HepG2 (cell line): ENCODE results near the gene PPP1R12B. TPM values are rescaled to one million over a fixed set of nuclear protein-coding genes. Genes with fewer than 3 reads are reported as not detected.

Source experiments
- ISL2 ChIP-seq: sonication (generic); formaldehyde crosslinking; IDR thresholded peaks from 2 replicates; pipeline ENCODE4 v1.5.0; 2020; ENCODE audit warnings: missing genetic modification reagents
- KLF12 ChIP-seq: sonication (generic); formaldehyde crosslinking; IDR thresholded peaks from 2 replicates; pipeline ENCODE4 v1.4.0; 2020; ENCODE audit warnings: missing genetic modification reagents, borderline replicate concordance
- MEIS1 ChIP-seq: sonication (generic); formaldehyde crosslinking; IDR thresholded peaks from 2 replicates; pipeline ENCODE4 v1.9.0; 2021; ENCODE audit warnings: mild to moderate bottlenecking, missing genetic modification reagents, moderate library complexity, borderline replicate concordance
- NFE2L2 ChIP-seq: fragments of 150-350 bp; IDR thresholded peaks from 2 replicates; pipeline ENCODE4 v1.6.1; 2014; ENCODE audit warnings: low read length
- RXRA ChIP-seq: sonication (generic); formaldehyde crosslinking; IDR thresholded peaks from 2 replicates; pipeline ENCODE4 v1.5.1; 2020; ENCODE audit warnings: missing genetic modification reagents
- SOX5 ChIP-seq: IDR thresholded peaks from 2 replicates; pipeline ENCODE4 v1.6.1; 2016; ENCODE audit warnings: borderline replicate concordance
- ZNF431 ChIP-seq: sonication (generic); formaldehyde crosslinking; IDR thresholded peaks from 2 replicates; pipeline ENCODE4 v1.9.0; 2022; ENCODE audit warnings: missing genetic modification reagents, low read depth, mild to moderate bottlenecking, borderline replicate concordance
- polyA plus RNA-seq, 8 experiments: library from polyadenylated mRNA; depleted of rRNA in 3 of 8; stranded (reverse) in 7 of 8; unstranded in 1 of 8; fragments of >200 nt; fragmentation: Illumina TruSeq in 4 of 8; extraction: Trizol in 4 of 8; gene quantifications; 2 replicates each; pipeline versions ENCODE4 v1.2.1 to v1.2.3, GENCODE V29; 2011 to 2016; ENCODE audit warnings: low read depth in 4 of 8, missing spikeins in 1 of 8, mixed read lengths in 1 of 8; ENCODE audit not compliant: insufficient read depth in 1 of 8
- total RNA-seq, 5 experiments: library from RNA; depleted of rRNA; stranded (reverse); fragments of >200 nt; fragmentation: Illumina TruSeq; extraction: Trizol; gene quantifications; 2 replicates each; pipeline ENCODE4 v1.2.3, GENCODE V29; 2016; ENCODE audit warnings: low read depth in 1 of 5
- TF ChIP-seq, protein P1 (sequence below): sonication (generic); formaldehyde crosslinking; IDR thresholded peaks from one replicate; pipeline ENCODE4 v1.5.1; 2020; ENCODE audit warnings: mild to moderate bottlenecking, missing genetic modification reagents; ENCODE audit errors: not compliant biosample characterization
- TF ChIP-seq, protein P2 (sequence below): sonication (generic); formaldehyde crosslinking; IDR thresholded peaks from 2 replicates; pipeline ENCODE4 v1.8.1; 2023; ENCODE audit warnings: missing genetic modification reagents, mild to moderate bottlenecking, borderline replicate concordance
- TF ChIP-seq, protein P3 (sequence below): sonication (generic); formaldehyde crosslinking; IDR thresholded peaks from 2 replicates; pipeline ENCODE4 v1.4.0; 2020; ENCODE audit warnings: missing genetic modification reagents, borderline replicate concordance
- TF ChIP-seq, protein P4 (sequence below): sonication (generic); formaldehyde crosslinking; conservative IDR thresholded peaks from 2 replicates; pipeline ENCODE4 v1.4.0; 2020; ENCODE audit warnings: missing genetic modification reagents
- TF ChIP-seq, protein P5 (sequence below): sonication (generic); formaldehyde crosslinking; IDR thresholded peaks from 2 replicates; pipeline ENCODE4 v1.4.0; 2020; ENCODE audit warnings: missing genetic modification reagents

PPP1R12B gene
- total and polyA plus RNA-seq, 2 of the 13 experiments (the other 11 are each of a cell fraction or from before 2014, with no cell fraction given), result 12.0 to 13.6 TPM

DNA sequence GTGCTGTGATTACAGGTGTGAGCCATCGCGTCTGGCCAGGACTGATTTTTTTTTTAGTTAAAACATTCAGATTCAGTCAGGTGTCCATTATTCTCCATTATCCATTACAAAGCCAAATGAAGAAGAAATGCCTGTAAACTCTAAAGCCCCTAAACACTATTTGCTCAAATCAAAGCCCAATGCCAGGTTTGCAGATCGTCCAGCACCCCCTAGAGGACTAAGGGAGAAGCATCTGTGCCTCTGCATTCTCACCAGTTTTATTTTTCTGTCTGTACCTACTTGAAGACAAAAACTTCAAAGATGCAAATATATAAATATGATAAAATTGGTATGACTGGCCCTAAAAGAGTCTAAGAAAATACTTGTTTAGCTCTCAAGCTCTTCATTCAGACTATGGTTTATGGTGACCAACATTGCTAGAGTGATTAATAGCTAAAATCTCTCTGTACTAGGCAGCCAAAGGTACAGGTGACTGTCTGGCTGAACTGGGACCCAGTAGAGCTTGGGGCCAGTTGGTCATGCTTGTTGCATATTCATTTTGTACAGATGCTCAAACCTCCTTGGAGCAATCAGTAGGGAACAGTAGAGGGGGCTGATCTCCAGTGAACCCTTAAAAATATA lies 223.3 kb downstream of the PPP1R12B start (continued):
- TF ChIP-seq, protein P1, sequence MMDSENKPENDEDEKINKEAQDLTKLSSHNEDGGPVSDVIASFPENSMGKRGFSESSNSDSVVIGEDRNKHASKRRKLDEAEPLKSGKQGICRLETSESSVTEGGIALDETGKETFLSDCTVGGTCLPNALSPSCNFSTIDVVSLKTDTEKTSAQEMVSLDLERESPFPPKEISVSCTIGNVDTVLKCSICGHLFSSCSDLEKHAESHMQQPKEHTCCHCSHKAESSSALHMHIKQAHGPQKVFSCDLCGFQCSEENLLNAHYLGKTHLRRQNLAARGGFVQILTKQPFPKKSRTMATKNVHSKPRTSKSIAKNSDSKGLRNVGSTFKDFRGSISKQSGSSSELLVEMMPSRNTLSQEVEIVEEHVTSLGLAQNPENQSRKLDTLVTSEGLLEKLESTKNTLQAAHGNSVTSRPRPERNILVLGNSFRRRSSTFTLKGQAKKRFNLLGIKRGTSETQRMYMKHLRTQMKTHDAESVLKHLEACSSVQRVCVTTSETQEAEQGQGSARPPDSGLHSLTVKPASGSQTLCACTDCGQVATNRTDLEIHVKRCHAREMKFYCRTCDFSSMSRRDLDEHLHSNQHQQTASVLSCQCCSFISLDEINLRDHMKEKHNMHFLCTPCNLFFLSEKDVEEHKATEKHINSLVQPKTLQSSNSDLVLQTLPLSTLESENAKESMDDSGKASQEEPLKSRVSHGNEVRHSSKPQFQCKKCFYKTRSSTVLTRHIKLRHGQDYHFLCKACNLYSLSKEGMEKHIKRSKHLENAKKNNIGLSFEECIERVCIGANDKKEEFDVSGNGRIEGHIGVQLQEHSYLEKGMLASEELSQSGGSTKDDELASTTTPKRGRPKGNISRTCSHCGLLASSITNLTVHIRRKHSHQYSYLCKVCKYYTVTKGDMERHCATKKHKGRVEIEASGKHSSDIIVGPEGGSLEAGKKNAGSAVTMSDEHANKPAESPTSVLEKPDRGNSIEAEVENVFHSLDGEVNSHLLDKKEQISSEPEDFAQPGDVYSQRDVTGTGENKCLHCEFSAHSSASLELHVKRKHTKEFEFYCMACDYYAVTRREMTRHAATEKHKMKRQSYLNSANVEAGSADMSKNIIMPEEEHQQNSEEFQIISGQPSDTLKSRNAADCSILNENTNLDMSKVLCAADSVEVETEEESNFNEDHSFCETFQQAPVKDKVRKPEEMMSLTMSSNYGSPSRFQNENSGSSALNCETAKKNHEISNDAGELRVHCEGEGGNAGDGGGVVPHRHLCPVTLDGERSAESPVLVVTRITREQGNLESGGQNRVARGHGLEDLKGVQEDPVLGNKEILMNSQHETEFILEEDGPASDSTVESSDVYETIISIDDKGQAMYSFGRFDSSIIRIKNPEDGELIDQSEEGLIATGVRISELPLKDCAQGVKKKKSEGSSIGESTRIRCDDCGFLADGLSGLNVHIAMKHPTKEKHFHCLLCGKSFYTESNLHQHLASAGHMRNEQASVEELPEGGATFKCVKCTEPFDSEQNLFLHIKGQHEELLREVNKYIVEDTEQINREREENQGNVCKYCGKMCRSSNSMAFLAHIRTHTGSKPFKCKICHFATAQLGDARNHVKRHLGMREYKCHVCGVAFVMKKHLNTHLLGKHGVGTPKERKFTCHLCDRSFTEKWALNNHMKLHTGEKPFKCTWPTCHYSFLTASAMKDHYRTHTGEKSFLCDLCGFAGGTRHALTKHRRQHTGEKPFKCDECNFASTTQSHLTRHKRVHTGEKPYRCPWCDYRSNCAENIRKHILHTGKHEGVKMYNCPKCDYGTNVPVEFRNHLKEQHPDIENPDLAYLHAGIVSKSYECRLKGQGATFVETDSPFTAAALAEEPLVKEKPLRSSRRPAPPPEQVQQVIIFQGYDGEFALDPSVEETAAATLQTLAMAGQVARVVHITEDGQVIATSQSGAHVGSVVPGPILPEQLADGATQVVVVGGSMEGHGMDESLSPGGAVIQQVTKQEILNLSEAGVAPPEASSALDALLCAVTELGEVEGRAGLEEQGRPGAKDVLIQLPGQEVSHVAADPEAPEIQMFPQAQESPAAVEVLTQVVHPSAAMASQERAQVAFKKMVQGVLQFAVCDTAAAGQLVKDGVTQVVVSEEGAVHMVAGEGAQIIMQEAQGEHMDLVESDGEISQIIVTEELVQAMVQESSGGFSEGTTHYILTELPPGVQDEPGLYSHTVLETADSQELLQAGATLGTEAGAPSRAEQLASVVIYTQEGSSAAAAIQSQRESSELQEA, result no peak
- TF ChIP-seq ISL2 (CRISPR knock-in tag), result no peak
- TF ChIP-seq, protein P2, sequence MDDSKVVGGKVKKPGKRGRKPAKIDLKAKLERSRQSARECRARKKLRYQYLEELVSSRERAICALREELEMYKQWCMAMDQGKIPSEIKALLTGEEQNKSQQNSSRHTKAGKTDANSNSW (CRISPR knock-in tag), result no peak
- TF ChIP-seq, protein P3, sequence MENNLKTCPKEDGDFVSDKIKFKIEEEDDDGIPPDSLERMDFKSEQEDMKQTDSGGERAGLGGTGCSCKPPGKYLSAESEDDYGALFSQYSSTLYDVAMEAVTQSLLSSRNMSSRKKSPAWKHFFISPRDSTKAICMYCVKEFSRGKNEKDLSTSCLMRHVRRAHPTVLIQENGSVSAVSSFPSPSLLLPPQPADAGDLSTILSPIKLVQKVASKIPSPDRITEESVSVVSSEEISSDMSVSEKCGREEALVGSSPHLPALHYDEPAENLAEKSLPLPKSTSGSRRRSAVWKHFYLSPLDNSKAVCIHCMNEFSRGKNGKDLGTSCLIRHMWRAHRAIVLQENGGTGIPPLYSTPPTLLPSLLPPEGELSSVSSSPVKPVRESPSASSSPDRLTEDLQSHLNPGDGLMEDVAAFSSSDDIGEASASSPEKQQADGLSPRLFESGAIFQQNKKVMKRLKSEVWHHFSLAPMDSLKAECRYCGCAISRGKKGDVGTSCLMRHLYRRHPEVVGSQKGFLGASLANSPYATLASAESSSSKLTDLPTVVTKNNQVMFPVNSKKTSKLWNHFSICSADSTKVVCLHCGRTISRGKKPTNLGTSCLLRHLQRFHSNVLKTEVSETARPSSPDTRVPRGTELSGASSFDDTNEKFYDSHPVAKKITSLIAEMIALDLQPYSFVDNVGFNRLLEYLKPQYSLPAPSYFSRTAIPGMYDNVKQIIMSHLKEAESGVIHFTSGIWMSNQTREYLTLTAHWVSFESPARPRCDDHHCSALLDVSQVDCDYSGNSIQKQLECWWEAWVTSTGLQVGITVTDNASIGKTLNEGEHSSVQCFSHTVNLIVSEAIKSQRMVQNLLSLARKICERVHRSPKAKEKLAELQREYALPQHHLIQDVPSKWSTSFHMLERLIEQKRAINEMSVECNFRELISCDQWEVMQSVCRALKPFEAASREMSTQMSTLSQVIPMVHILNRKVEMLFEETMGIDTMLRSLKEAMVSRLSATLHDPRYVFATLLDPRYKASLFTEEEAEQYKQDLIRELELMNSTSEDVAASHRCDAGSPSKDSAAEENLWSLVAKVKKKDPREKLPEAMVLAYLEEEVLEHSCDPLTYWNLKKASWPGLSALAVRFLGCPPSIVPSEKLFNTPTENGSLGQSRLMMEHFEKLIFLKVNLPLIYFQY (CRISPR knock-in tag), result no peak
- TF ChIP-seq KLF12 (CRISPR knock-in tag), result no peak
- no peak for TF ChIP-seq MEIS1 (CRISPR knock-in tag)
- no peak for TF ChIP-seq ZNF431 (CRISPR knock-in tag)
- TF ChIP-seq, protein P4, sequence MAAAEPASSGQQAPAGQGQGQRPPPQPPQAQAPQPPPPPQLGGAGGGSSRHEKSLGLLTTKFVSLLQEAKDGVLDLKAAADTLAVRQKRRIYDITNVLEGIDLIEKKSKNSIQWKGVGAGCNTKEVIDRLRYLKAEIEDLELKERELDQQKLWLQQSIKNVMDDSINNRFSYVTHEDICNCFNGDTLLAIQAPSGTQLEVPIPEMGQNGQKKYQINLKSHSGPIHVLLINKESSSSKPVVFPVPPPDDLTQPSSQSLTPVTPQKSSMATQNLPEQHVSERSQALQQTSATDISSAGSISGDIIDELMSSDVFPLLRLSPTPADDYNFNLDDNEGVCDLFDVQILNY, result no peak
- TF ChIP-seq, protein P5, sequence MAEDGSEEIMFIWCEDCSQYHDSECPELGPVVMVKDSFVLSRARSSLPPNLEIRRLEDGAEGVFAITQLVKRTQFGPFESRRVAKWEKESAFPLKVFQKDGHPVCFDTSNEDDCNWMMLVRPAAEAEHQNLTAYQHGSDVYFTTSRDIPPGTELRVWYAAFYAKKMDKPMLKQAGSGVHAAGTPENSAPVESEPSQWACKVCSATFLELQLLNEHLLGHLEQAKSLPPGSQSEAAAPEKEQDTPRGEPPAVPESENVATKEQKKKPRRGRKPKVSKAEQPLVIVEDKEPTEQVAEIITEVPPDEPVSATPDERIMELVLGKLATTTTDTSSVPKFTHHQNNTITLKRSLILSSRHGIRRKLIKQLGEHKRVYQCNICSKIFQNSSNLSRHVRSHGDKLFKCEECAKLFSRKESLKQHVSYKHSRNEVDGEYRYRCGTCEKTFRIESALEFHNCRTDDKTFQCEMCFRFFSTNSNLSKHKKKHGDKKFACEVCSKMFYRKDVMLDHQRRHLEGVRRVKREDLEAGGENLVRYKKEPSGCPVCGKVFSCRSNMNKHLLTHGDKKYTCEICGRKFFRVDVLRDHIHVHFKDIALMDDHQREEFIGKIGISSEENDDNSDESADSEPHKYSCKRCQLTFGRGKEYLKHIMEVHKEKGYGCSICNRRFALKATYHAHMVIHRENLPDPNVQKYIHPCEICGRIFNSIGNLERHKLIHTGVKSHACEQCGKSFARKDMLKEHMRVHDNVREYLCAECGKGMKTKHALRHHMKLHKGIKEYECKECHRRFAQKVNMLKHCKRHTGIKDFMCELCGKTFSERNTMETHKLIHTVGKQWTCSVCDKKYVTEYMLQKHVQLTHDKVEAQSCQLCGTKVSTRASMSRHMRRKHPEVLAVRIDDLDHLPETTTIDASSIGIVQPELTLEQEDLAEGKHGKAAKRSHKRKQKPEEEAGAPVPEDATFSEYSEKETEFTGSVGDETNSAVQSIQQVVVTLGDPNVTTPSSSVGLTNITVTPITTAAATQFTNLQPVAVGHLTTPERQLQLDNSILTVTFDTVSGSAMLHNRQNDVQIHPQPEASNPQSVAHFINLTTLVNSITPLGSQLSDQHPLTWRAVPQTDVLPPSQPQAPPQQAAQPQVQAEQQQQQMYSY (CRISPR knock-in tag), result no peak
- no peak for TF ChIP-seq NFE2L2
- no peak for TF ChIP-seq SOX5 (CRISPR knock-in tag)
- no peak for TF ChIP-seq RXRA (CRISPR knock-in tag)
